Transverse colon (tissue), 4 donors: ENCODE measurements around the gene PRKCI. TPM values are rescaled to one million over a fixed set of nuclear protein-coding genes. Genes with fewer than 3 reads are reported as not detected.

Source experiments
- DNase-seq: peaks from one replicate; pipeline ENCODE4 v3.0.0-alpha.2; 2019
- H3K27ac ChIP-seq, 4 donors: fragments of 200-600 bp; sonication (generic); 2 replicates each; pipeline ENCODE4 v1.5.1; 2016 to 2018; ENCODE audit warnings: inconsistent platforms in 4 of 4
- H3K27me3 ChIP-seq: fragments of 200-600 bp; sonication (generic); 2 replicates; pipeline ENCODE4 v1.5.1; 2017; ENCODE audit warnings: inconsistent platforms
- H3K36me3 ChIP-seq, 4 donors: fragments of 200-600 bp; sonication (generic); 2 replicates each; pipeline ENCODE4 v1.5.1; 2017 to 2019; ENCODE audit warnings: inconsistent platforms in 4 of 4
- H3K4me1 ChIP-seq, 4 donors: fragments of 200-600 bp; sonication (generic); 2 replicates each; pipeline ENCODE4 v1.5.1; 2017 to 2020; ENCODE audit warnings: inconsistent platforms in 4 of 4
- H3K4me3 ChIP-seq, 4 donors: fragments of 200-600 bp; sonication (generic); 1 replicate in 1 of 4; 2 replicates in 3 of 4; pipeline versions ENCODE4 v1.5.1 to v1.6.1; 2017 to 2019; ENCODE audit warnings: inconsistent platforms in 4 of 4
- H3K9me3 ChIP-seq, 2 donors: fragments of 200-600 bp; sonication (generic); 2 replicates each; pipeline ENCODE4 v1.5.1; 2017 to 2019; ENCODE audit warnings: inconsistent platforms in 2 of 2
- EP300 ChIP-seq: sonication (generic); formaldehyde crosslinking; IDR thresholded peaks from one replicate; pipeline ENCODE4 v1.6.1; 2017; ENCODE audit warnings: antibody characterized with exemption, low read depth
- POLR2A ChIP-seq: fragments of 450-650 bp; IDR thresholded peaks from one replicate; pipeline ENCODE4 v1.6.1; 2016; ENCODE audit warnings: antibody characterized with exemption, mild to moderate bottlenecking, moderate library complexity
- POLR2AphosphoS5 ChIP-seq, 3 donors: sonication (generic); formaldehyde crosslinking; IDR thresholded peaks; one replicate each; pipeline ENCODE4 v1.6.1; 2016; ENCODE audit warnings: antibody characterized with exemption in 3 of 3
- WGBS, 2 donors: methylation state at CpG; one replicate each; pipeline ENCODE4 v1.1.5; 2018; ENCODE audit warnings: low coverage in 1 of 2; 5-methylcytosine and 5-hydroxymethylcytosine counted together
- in situ Hi-C, 4 donors: fragments of 200-750 bp; cut with MboI; loops; one replicate each; pipeline versions ENCODE4 v1.15.0 to v1.15.1; 2017; ENCODE audit warnings: low sequenced_read_pairs in 3 of 4, low pct_ligation_motif_present in 1 of 4, low pct_unique_long_range_greater_than_20kb in 1 of 4
- intact Hi-C: fragments of 100-400 bp; cut with DNase I; formaldehyde crosslinking; loops from one replicate; pipeline ENCODE4 v1.15.1; 2023; ENCODE audit warnings: low total_unique reads
- total RNA-seq, 4 donors: library from RNA; depleted of rRNA; stranded (reverse); fragments of >200 nt; gene quantifications; one replicate each; pipeline ENCODE4 v1.1.0, GENCODE V29; 2016
- TF ChIP-seq, protein P1 (sequence below), 5 experiments: fragments of 200-600 bp in 3 of 5; fragments of 450-650 bp in 2 of 5; sonication (generic) in 3 of 5; IDR thresholded peaks; 1 replicate in 2 of 5; 2 replicates in 3 of 5; pipeline ENCODE4 v1.5.1; 2016 to 2017; ENCODE audit warnings: antibody characterized with exemption in 5 of 5, inconsistent platforms in 3 of 5, mild to moderate bottlenecking in 2 of 5, moderate library complexity in 1 of 5

PRKCI gene
- total RNA-seq, 4 donors from 2014 or later: 21.1 to 52.1 (median 36.0) TPM

GRCh38 chr3:170306015-170306414 lies 83.8 kb downstream of the PRKCI start:
- Histone ChIP-seq H3K27me3 (no peaks in the 10 kb centered on the region), H3K9me3 (no peaks in the 10 kb centered on the region), H3K4me3 (no peak overlapping the region), H3K27ac (no peak overlapping the region), H3K4me1 (peaks cover 0 to 7% (median 0%) of the 10 kb centered on the region in 4 donors), H3K36me3 (no peaks in the 10 kb centered on the region)
- intact Hi-C loops (no loop called here), in situ Hi-C loops (loop anchor here (25.0 kb wide), 4 partner anchors 106 to 531 kb away; partner anchors contain the start of gene CLDN11 (in 2 of the 4))
- WGBS, 2 donors: 86 to 100% methylated on average over 1 to 2 of the region's 2 CpGs
- no peak for DNase-seq
- TF ChIP-seq POLR2AphosphoS5 (IDR thresholded peaks at IDR 0.05) (no peak), EP300 (no peak), POLR2A (no peak)
- TF ChIP-seq, protein P1, sequence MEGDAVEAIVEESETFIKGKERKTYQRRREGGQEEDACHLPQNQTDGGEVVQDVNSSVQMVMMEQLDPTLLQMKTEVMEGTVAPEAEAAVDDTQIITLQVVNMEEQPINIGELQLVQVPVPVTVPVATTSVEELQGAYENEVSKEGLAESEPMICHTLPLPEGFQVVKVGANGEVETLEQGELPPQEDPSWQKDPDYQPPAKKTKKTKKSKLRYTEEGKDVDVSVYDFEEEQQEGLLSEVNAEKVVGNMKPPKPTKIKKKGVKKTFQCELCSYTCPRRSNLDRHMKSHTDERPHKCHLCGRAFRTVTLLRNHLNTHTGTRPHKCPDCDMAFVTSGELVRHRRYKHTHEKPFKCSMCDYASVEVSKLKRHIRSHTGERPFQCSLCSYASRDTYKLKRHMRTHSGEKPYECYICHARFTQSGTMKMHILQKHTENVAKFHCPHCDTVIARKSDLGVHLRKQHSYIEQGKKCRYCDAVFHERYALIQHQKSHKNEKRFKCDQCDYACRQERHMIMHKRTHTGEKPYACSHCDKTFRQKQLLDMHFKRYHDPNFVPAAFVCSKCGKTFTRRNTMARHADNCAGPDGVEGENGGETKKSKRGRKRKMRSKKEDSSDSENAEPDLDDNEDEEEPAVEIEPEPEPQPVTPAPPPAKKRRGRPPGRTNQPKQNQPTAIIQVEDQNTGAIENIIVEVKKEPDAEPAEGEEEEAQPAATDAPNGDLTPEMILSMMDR (IDR thresholded peaks at IDR 0.05): no peak

GRCh38 chr3:170307671-170308405 lies 85.6 kb downstream of the PRKCI start:
- H3K4me3 ChIP-seq: no peak overlapping the region
- intact Hi-C loops (no loop called here), in situ Hi-C loops (loop anchor here (25.0 kb wide), 4 partner anchors 104 to 529 kb away; partner anchors contain the start of gene CLDN11 (in 2 of the 4))
- 76 to 83% methylated on average over 3 to 11 of the region's 11 CpGs for WGBS, 2 donors
- H3K36me3 ChIP-seq: no peaks in the 10 kb centered on the region
- no peak overlapping the region for H3K27ac ChIP-seq
- H3K4me1 ChIP-seq: peaks cover 0 to 4% (median 0%) of the 10 kb centered on the region in 4 donors
- no peaks in the 10 kb centered on the region for H3K9me3 ChIP-seq
- no peaks in the 10 kb centered on the region for H3K27me3 ChIP-seq
- no peak for DNase-seq
- TF ChIP-seq POLR2A (no peak), POLR2AphosphoS5 (IDR thresholded peaks at IDR 0.05) (peak in 1 of 3 donors; percentile 19)

DNA sequence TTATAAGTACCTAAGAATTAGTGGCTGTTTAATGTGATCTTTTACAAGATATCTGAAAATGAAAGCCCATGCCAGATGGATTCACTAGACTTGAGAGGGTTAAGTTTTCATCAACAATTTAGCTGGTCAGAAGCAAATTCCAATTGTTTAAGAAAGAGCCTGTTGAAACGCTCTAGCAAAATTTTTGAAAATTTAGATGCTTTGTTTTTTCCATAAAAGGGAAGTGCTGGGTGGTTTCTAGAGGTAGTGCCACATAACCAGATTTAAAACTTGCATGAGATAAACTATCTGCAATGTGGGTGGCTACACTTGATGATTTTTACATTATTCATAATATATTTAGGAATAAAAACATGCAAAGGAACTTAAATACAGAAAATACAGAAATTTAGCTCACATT lies 86.8 kb downstream of the PRKCI start:
- Histone ChIP-seq H3K27ac (no peak overlapping the region), H3K4me3 (no peak overlapping the region), H3K27me3 (no peaks in the 10 kb centered on the region), H3K4me1 (peaks cover 0 to 4% (median 0%) of the 10 kb centered on the region in 4 donors), H3K9me3 (no peaks in the 10 kb centered on the region), H3K36me3 (no peaks in the 10 kb centered on the region)
- in situ Hi-C loops: loop anchor here (25.0 kb wide), 4 partner anchors 103 to 528 kb away; partner anchors contain the start of gene CLDN11 (in 2 of the 4)
- no peak for DNase-seq
- TF ChIP-seq EP300: no peak
- no peak for TF ChIP-seq POLR2A
- no peak for TF ChIP-seq POLR2AphosphoS5 (IDR thresholded peaks at IDR 0.05)
- TF ChIP-seq, protein P1 (IDR thresholded peaks at IDR 0.05): no peak
- 60 to 72% methylated on average over 1 of the region's 1 CpG for WGBS, 2 donors
- intact Hi-C loops: no loop called here

DNA sequence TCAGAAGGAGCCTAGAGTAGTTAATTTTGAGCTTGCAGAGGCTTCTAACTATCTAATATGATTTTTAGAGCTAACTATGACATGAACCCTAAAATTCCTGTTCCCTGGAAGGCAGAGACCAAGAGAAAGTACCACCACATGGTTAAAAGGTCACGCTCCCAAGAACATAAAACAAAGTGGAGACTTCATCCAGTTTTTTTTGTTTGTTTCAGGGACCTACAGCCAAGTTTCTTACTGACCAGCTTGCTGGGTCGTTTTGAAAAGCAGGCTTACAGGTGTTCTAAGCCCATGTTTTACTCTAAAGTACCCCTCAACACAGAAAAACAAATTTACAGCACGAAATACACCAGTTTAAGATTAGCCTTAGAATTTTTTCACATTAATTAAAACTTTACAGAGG lies 95.7 kb downstream of the PRKCI start:
- no peak overlapping the region for H3K4me3 ChIP-seq
- H3K36me3 ChIP-seq: no peaks in the 10 kb centered on the region
- 70 to 76% methylated on average over 3 of the region's 3 CpGs for WGBS, 2 donors
- intact Hi-C loops: no loop called here
- no peak overlapping the region for H3K27ac ChIP-seq
- in situ Hi-C loops: loop anchor here (10.0 to 25.0 kb wide), 5 partner anchors 87 to 519 kb away; partner anchors contain the start of gene CLDN11 (in 2 of the 4)
- no peaks in the 10 kb centered on the region for H3K9me3 ChIP-seq
- H3K27me3 ChIP-seq: no peaks in the 10 kb centered on the region
- no peaks in the 10 kb centered on the region for H3K4me1 ChIP-seq
- no peak for DNase-seq
- no peak for TF ChIP-seq POLR2AphosphoS5 (IDR thresholded peaks at IDR 0.05)
- TF ChIP-seq, protein P1 (IDR thresholded peaks at IDR 0.05): no peak
- TF ChIP-seq POLR2A: no peak
- no peak for TF ChIP-seq EP300
